Right lobe of liver (tissue), 4 donors: ENCODE results near the gene DHRSX.

ENCODE experiments used
- CTCF ChIP-seq, 4 donors: fragments of 200-600 bp in 3 of 4; fragments of 450-650 bp in 1 of 4; IDR thresholded peaks; one replicate each; pipeline versions ENCODE4 v1.5.1 to v1.8.0; 2016 to 2022; ENCODE audit warnings: antibody characterized with exemption in 4 of 4, mild to moderate bottlenecking in 2 of 4
- POLR2A ChIP-seq: fragments of 450-650 bp; IDR thresholded peaks from one replicate; pipeline ENCODE4 v1.6.1; 2017; ENCODE audit warnings: antibody characterized with exemption, mild to moderate bottlenecking
- donor health status: DM: no; HTN: no; CAD: no.
- donor health status: DM: no; HTN: no; CAD: no.
- donor health status: DM: no; HTN: yes; CAD: no.

- TF ChIP-seq POLR2A (no peak), CTCF (IDR thresholded peaks at IDR 0.05) (no peak)
Observed at GRCh38 chrX:2539586-2539985, 38.8 kb upstream of the DHRSX start.
